Colonic mucosa (tissue), 4 donors: ENCODE data around the gene CKM. TPM values are rescaled to one million over a fixed set of nuclear protein-coding genes. Genes with fewer than 3 reads are reported as not detected.

Experiments used
- DNase-seq: peaks from one replicate; pipeline ENCODE4 v3.0.0-alpha.2; 2020
- H3K27ac ChIP-seq: fragments of 200-600 bp; one replicate; pipeline ENCODE4 v1.8.0; 2021
- H3K27me3 ChIP-seq: fragments of 200-600 bp; one replicate; pipeline ENCODE4 v1.8.0; 2021
- H3K36me3 ChIP-seq: fragments of 200-600 bp; one replicate; pipeline ENCODE4 v1.8.0; 2021
- H3K4me1 ChIP-seq: fragments of 200-600 bp; one replicate; pipeline ENCODE4 v1.8.0; 2021; ENCODE audit warnings: mild to moderate bottlenecking
- H3K4me3 ChIP-seq: fragments of 200-600 bp; one replicate; pipeline ENCODE4 v1.8.0; 2021
- H3K9ac ChIP-seq, 2 donors: one replicate each; pipeline ENCODE4 v1.7.0; 2013; ENCODE audit warnings: control low read depth in 2 of 2, low read depth in 2 of 2, low read length in 2 of 2
- H3K9me3 ChIP-seq: fragments of 200-600 bp; one replicate; pipeline ENCODE4 v1.8.0; 2021
- intact Hi-C: fragments of 100-400 bp; cut with DNase I; formaldehyde crosslinking; loops from one replicate; pipeline ENCODE4 v1.14.1; 2022
- total RNA-seq, 2 donors: library from RNA; stranded (reverse); fragmentation: NEBNext Ultra II Directional in 1 of 2; extraction: Animal tissue kit (Norgen Biotek cat#: 25700) in 1 of 2; gene quantifications; one replicate each; pipeline ENCODE4 v1.2.1, GENCODE V29; 2021
- TF ChIP-seq, protein P1 (sequence below): fragments of 200-600 bp; IDR thresholded peaks from one replicate; pipeline ENCODE4 v1.8.0; 2022; ENCODE audit warnings: antibody characterized with exemption, mild to moderate bottlenecking
- donor health status: healthy.
- donor health status: DM: no; HTN: no; CAD: no.
- donor health status: DM: no; HTN: no; CAD: no.

The CKM gene
- under 1 TPM in 1 of 2 donors, not detected in 1; 0.53 TPM for total RNA-seq

DNA sequence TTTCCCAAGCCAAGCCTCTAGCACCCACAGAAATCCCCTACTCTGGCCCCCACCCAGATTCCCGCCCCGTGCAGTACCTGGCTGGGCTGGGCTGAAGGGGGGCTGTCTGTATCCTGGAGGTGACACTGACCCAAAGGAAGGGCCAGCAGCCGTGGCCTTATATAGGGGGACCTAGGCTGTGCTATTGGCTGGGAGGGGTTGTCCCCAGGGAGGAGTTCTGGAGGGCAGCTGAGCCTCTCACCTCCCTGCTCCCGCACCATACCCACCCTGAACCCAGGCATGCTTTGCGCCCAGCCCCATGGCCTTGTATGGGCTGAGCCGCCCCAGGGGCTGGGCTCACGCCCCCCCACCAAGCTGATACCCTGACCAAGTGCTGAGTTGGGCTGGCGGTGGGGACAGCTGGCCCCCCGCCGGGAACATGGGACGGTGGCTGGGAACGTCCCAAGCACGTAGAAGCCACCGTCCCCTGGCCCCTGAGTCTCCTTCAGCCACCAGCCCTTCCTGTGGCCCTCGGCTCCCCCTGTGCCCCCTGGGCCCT, at the start of gene CKM:
Gene CKM (minus strand): TSS at position 132 of the 538 bp plus-strand sequence. CDS start 3,162 bp downstream, outside the sequence.
- Histone ChIP-seq H3K4me3 (no peak within 1 kb of the TSS), H3K27ac (no peak within 1 kb of the TSS), H3K9ac (no peak within 1 kb of the TSS), H3K27me3 (peaks cover 21% of the 10 kb centered on the region), H3K4me1 (no peaks in the 10 kb centered on the region), H3K9me3 (no peaks in the 10 kb centered on the region), H3K36me3 (no peaks in the 10 kb centered on the region)
- TF ChIP-seq, protein P1, sequence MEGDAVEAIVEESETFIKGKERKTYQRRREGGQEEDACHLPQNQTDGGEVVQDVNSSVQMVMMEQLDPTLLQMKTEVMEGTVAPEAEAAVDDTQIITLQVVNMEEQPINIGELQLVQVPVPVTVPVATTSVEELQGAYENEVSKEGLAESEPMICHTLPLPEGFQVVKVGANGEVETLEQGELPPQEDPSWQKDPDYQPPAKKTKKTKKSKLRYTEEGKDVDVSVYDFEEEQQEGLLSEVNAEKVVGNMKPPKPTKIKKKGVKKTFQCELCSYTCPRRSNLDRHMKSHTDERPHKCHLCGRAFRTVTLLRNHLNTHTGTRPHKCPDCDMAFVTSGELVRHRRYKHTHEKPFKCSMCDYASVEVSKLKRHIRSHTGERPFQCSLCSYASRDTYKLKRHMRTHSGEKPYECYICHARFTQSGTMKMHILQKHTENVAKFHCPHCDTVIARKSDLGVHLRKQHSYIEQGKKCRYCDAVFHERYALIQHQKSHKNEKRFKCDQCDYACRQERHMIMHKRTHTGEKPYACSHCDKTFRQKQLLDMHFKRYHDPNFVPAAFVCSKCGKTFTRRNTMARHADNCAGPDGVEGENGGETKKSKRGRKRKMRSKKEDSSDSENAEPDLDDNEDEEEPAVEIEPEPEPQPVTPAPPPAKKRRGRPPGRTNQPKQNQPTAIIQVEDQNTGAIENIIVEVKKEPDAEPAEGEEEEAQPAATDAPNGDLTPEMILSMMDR: no peak
- intact Hi-C loops: no loop called here
- DNase-seq: no peak

DNA sequence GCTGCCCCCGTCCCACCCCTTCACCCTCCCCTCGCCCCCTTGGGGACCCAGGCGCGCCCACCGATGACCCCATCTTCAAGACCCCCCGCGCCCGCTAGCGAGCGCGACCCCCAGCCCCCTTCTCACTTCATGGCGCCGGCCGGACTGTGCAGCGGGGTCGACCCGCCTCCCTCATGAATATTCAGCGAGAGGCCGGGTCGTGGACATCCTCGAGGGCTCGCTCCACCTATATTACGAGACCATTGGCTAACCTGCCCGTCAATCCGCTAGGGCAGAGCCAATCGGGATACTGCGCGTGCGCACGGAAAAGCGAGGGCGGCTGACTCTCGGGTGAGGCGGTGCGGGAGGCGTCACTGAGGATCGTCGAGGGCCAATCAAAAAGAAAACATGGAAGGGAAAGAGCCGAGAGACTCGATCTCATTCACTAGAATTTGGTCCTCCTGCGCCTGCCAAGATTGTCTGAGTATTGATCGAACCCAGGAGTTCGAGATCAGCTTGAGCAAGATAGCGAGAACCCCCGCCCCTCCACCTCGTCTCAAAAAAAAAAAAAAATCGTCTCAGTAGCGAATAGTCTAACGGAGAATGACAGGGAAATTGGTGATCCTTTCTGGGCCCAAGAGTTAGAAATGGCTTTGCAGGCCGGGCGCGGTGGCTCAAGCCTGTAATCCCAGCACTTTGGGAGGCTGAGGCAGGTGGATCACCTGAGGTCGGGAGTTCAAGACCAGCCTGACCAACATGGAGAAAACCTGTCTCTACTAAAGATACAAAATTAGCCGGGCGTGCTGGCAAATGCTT, 47.9 kb upstream of the CKM start, which contains the start of gene ERCC2:
Gene ERCC2 (minus strand): TSS at position 164 of the 795 bp plus-strand sequence. CDS start 33 bp downstream, at position 131.
- Histone ChIP-seq H3K4me1 (no peaks in the 10 kb centered on the region), H3K9ac (peak within 1 kb of the TSS; percentile 44 to 73), H3K27ac (peak within 1 kb of the TSS; percentile 71), H3K27me3 (no peaks in the 10 kb centered on the region), H3K36me3 (no peaks in the 10 kb centered on the region), H3K4me3 (peak within 1 kb of the TSS; percentile 85), H3K9me3 (no peaks in the 10 kb centered on the region)
- intact Hi-C loops: no loop called here
- DNase-seq: peak; percentile 100
- TF ChIP-seq, protein P1: no peak

DNA sequence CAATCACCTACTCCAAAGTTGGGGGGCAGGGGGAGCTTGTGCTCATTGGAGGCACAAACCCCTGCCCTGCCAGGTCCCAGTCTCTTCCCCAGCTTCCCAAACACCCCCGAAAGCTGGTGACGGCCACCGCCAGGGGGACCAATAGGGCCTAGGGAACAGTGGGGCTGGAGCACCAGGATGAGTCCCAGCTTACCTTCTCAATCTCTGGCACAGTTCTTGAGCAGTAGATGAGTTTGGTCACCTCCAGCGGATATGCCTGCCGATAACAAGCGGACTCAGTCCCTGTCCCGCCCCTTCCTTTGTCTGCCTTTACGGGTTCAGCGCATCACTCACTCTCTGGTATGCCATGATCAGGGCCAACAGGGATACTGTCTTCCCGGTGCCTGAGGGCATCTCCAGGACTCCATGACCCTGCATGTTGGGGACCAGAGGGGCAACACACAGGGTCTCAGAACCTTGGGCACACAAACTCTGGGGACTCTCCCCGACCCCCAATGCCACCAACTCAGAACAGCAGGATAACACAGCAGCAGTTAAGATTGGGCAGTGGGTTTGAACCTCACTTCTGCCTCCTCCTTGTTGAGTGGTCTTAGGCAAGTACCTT, 46.2 kb upstream of the CKM start:
- intact Hi-C loops: no loop called here
- Histone ChIP-seq H3K9ac (no peak overlapping the region), H3K4me3 (no peak overlapping the region), H3K27ac (no peak overlapping the region), H3K36me3 (no peaks in the 10 kb centered on the region), H3K9me3 (no peaks in the 10 kb centered on the region), H3K27me3 (no peaks in the 10 kb centered on the region), H3K4me1 (no peaks in the 10 kb centered on the region)
- DNase-seq: no peak
- TF ChIP-seq, protein P1: no peak

DNA sequence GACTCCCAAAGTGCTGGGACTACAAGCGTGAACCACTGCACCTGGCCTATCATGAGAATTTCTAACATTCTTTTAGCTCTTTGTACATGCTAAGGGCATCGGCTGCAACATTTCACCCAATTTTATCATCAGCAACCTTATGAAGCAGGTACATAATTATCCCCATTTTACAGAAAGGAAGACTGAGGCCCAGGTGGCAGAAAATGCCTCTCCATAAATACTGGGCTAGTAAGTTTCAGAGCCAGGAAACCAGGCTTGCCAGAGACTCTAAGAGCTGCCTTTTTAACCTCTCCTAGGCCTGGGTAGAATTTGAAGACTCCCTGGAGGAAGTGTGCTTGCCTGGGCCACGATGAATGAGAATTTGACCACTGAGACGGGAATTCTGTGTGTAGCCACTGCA, 45.5 kb upstream of the CKM start:
- Histone ChIP-seq H3K9me3 (no peaks in the 10 kb centered on the region), H3K27me3 (no peaks in the 10 kb centered on the region), H3K36me3 (no peaks in the 10 kb centered on the region), H3K27ac (no peak overlapping the region), H3K4me1 (no peaks in the 10 kb centered on the region), H3K9ac (no peak overlapping the region), H3K4me3 (no peak overlapping the region)
- intact Hi-C loops: no loop called here
- no peak for DNase-seq
- TF ChIP-seq, protein P1: no peak

DNA sequence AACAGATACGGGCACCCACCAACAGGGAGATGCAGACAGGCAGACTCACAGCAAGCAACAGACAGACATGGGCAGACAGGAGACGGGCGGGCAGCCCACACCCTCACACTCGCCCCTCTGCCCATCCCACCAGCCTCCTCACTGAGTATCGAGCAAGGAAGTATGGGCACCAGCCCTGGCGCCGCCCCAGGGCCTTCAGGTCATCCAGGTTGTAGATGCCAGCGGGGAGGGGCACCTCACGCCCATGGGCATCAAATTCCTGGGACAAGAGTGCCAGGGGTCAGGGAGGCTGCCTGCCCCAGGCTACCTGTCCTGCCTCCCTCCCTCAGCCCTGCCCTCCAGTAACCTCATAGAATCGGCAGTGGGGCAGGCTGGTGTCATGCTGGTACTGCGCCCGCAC, 42.0 kb upstream of the CKM start:
- intact Hi-C loops: no loop called here
- H3K4me3 ChIP-seq: no peak overlapping the region
- DNase-seq: no peak
- TF ChIP-seq, protein P1: no peak
- no peaks in the 10 kb centered on the region for H3K9me3 ChIP-seq
- H3K4me1 ChIP-seq: no peaks in the 10 kb centered on the region
- H3K27ac ChIP-seq: no peak overlapping the region
- no peaks in the 10 kb centered on the region for H3K36me3 ChIP-seq
- H3K9ac ChIP-seq: no peak overlapping the region
- no peaks in the 10 kb centered on the region for H3K27me3 ChIP-seq
